Measurements from ENCODE around the gene LAMC2. TPM values are rescaled to one million over a fixed set of nuclear protein-coding genes. Genes with fewer than 3 reads are reported as not detected.

LAMC2 gene
- total RNA-seq, 4 donors from 2014 or later, result 24.2 to 46.5 (median 35.5) TPM

DNA sequence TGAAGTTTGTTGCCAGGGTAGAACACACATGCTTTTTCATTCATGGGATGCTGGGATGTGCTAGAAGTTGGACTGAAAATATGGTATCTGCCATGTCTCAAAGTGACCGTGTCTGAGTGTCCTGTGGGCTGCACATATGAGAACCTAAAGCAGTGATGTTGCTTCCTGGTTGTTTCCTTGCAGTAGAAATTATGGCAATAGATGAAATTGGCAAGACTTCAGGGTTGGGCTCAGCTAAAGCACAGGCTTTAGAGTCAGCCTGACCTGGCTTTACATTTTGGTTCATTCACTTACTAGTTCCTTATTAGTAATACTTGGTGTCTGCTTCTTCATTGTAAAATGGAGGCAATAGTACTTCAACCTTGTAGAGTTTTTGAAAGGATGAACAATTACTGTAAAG lies 2.2 kb downstream of the LAMC2 start:
- DNase-seq (ENCODE audit: low spot score in 2 of 2), result no peak
- TF ChIP-seq POLR2A (IDR thresholded peaks at IDR 0.05), result no peak
- no peak for TF ChIP-seq CTCF (IDR thresholded peaks at IDR 0.05)
- TF ChIP-seq EP300 (IDR thresholded peaks at IDR 0.05), result no peak
- TF ChIP-seq POLR2AphosphoS5 (IDR thresholded peaks at IDR 0.05), result no peak
- no peak overlapping the region for H3K27ac ChIP-seq
- no peaks in the 10 kb centered on the region for H3K9me3 ChIP-seq
- peaks cover 8% of the 10 kb centered on the region for H3K4me1 ChIP-seq
- no peaks in the 10 kb centered on the region for H3K36me3 ChIP-seq
- WGBS, result 71% methylated on average over 1 of the region's 1 CpG
- no peak overlapping the region for H3K4me3 ChIP-seq
- peaks cover 7% of the 10 kb centered on the region for H3K27me3 ChIP-seq

GRCh38 chr1:183191833-183192232 lies 5.8 kb downstream of the LAMC2 start:
- Histone ChIP-seq H3K4me1 (peaks cover 14% of the 10 kb centered on the region), H3K9me3 (no peaks in the 10 kb centered on the region), H3K27me3 (no peaks in the 10 kb centered on the region), H3K4me3 (no peak overlapping the region), H3K36me3 (no peaks in the 10 kb centered on the region), H3K27ac (no peak overlapping the region)
- 46% methylated on average over 1 of the region's 1 CpG for WGBS
- TF ChIP-seq EP300 (IDR thresholded peaks at IDR 0.05), result no peak
- no peak for TF ChIP-seq CTCF (IDR thresholded peaks at IDR 0.05)
- TF ChIP-seq POLR2AphosphoS5 (IDR thresholded peaks at IDR 0.05), result no peak
- no peak for TF ChIP-seq POLR2A (IDR thresholded peaks at IDR 0.05)
- no peak for DNase-seq (ENCODE audit: low spot score in 2 of 2)

GRCh38 chr1:183193963-183194525 lies 8.0 kb downstream of the LAMC2 start:
- H3K36me3 ChIP-seq, result no peaks in the 10 kb centered on the region
- H3K27me3 ChIP-seq, result no peaks in the 10 kb centered on the region
- TF ChIP-seq EP300 (IDR thresholded peaks at IDR 0.05) (no peak), CTCF (IDR thresholded peaks at IDR 0.05) (no peak), POLR2A (IDR thresholded peaks at IDR 0.05) (no peak), POLR2AphosphoS5 (IDR thresholded peaks at IDR 0.05) (no peak)
- no peak overlapping the region for H3K27ac ChIP-seq
- WGBS, result 70% methylated on average over 4 of the region's 4 CpGs
- peaks cover 10% of the 10 kb centered on the region for H3K4me1 ChIP-seq
- H3K4me3 ChIP-seq, result no peak overlapping the region
- no peaks in the 10 kb centered on the region for H3K9me3 ChIP-seq
- no peak for DNase-seq (ENCODE audit: low spot score in 2 of 2)

DNA sequence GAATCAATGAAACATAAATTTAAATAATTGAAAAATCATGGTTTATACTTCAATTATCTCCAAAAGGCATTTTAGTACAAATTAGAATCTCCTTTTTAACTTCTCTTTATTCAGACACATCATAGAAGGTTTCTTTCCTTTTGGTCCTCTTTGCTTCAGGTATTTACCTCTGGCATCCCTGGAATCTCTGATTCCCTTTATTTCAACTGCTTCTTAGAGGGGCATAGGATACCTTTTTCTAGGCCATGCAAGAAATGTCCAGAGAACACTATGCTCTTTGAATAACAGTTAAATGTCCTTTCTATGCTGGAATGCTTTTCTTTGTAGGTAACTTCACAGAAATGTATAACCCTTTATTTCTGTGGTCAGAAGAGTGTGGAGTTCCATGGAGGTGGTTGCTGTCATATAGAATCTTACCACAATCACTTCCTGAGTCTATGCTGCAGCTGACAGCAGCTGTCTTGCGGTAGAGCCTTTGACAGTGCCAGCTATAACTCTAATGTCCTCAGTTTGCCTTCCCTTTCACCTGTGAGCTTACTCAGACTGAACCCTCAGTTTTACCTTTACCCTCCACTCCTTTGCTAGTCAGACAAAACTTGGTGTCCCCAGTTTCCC lies 8.6 kb downstream of the LAMC2 start:
- peaks cover 10% of the 10 kb centered on the region for H3K4me1 ChIP-seq
- no peak for TF ChIP-seq CTCF (IDR thresholded peaks at IDR 0.05)
- no peak for TF ChIP-seq POLR2A (IDR thresholded peaks at IDR 0.05)
- TF ChIP-seq EP300 (IDR thresholded peaks at IDR 0.05), result no peak
- no peak for TF ChIP-seq POLR2AphosphoS5 (IDR thresholded peaks at IDR 0.05)
- 75% methylated on average over 1 of the region's 1 CpG for WGBS
- no peaks in the 10 kb centered on the region for H3K36me3 ChIP-seq
- no peak overlapping the region for H3K4me3 ChIP-seq
- no peaks in the 10 kb centered on the region for H3K27me3 ChIP-seq
- no peaks in the 10 kb centered on the region for H3K9me3 ChIP-seq
- DNase-seq (ENCODE audit: low spot score in 2 of 2), result no peak
- no peak overlapping the region for H3K27ac ChIP-seq

GRCh38 chr1:183195142-183195574 lies 9.1 kb downstream of the LAMC2 start:
- 42% methylated on average over 3 of the region's 3 CpGs for WGBS
- peaks cover 10% of the 10 kb centered on the region for H3K4me1 ChIP-seq
- H3K27ac ChIP-seq, result no peak overlapping the region
- no peak for DNase-seq (ENCODE audit: low spot score in 2 of 2)
- TF ChIP-seq CTCF (IDR thresholded peaks at IDR 0.05), result no peak
- TF ChIP-seq POLR2AphosphoS5 (IDR thresholded peaks at IDR 0.05), result no peak
- H3K9me3 ChIP-seq, result no peaks in the 10 kb centered on the region
- H3K27me3 ChIP-seq, result no peaks in the 10 kb centered on the region
- no peak overlapping the region for H3K4me3 ChIP-seq
- H3K36me3 ChIP-seq, result no peaks in the 10 kb centered on the region
